ENCODE data around the gene STMN3. TPM values are rescaled to one million over a fixed set of nuclear protein-coding genes. Genes with fewer than 3 reads are reported as not detected.

Gene STMN3
- total RNA-seq, 2 donors from 2014 or later: 5.6 to 7.8 TPM

DNA sequence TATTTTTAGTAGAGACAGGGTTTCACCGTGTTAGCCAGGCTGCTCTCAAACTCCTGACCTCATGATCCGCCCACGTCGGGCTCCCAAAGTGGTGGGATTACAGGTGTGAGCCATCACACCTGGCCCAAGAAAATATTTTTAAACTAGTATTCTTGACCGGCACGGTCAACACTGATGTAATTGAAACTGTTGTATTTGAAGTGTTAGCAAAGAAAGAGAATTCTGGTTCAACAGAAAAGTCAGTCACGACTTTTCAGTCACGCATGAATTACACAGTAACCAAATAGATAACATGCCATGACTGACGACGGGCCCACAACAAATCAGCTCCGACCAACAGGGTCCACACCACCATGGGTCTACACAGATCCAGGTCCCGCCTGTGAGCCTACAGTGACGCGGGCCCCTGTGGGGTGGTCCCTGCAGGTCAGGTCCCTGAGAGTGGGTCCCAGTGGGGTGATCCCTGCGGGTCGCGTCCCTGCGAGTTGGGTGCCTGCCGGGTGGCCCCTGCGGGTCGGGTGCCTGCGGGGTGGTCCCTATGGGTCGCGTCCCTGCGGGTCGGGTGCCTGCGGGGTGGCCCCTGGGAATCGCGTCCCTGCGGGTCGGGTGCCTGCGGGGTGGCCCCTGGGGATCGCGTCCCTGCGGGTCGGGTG lies 27.3 kb downstream of the STMN3 start:
- Histone ChIP-seq H3K27ac (peak overlapping the region; percentile 81 to 96 (median 95)), H3K27me3 (no peaks in the 10 kb centered on the region), H3K36me3 (replicated peaks in 1 of 2; ENCODE audit: insufficient read depth in 1 of 2, low read depth in 2 of 2) (no peaks in the 10 kb centered on the region), H3K9me3 (no peaks in the 10 kb centered on the region), H3K4me1 (peaks cover 27% of the 10 kb centered on the region), H3K4me3 (peak overlapping the region; percentile 68 to 88)
- DNase-seq: peak in 3 of 4 donors; percentile 34 to 38 (median 34)
- no peak for TF ChIP-seq POLR2A (IDR thresholded peaks at IDR 0.05)
- TF ChIP-seq, protein P1, sequence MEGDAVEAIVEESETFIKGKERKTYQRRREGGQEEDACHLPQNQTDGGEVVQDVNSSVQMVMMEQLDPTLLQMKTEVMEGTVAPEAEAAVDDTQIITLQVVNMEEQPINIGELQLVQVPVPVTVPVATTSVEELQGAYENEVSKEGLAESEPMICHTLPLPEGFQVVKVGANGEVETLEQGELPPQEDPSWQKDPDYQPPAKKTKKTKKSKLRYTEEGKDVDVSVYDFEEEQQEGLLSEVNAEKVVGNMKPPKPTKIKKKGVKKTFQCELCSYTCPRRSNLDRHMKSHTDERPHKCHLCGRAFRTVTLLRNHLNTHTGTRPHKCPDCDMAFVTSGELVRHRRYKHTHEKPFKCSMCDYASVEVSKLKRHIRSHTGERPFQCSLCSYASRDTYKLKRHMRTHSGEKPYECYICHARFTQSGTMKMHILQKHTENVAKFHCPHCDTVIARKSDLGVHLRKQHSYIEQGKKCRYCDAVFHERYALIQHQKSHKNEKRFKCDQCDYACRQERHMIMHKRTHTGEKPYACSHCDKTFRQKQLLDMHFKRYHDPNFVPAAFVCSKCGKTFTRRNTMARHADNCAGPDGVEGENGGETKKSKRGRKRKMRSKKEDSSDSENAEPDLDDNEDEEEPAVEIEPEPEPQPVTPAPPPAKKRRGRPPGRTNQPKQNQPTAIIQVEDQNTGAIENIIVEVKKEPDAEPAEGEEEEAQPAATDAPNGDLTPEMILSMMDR (IDR thresholded peaks at IDR 0.05): no peak
- intact Hi-C loops (cut with DNase I): no loop called here
- ATAC-seq: no peak
- 10 to 20% methylated on average over 10 to 36 of the region's 36 CpGs for WGBS, 2 donors

DNA sequence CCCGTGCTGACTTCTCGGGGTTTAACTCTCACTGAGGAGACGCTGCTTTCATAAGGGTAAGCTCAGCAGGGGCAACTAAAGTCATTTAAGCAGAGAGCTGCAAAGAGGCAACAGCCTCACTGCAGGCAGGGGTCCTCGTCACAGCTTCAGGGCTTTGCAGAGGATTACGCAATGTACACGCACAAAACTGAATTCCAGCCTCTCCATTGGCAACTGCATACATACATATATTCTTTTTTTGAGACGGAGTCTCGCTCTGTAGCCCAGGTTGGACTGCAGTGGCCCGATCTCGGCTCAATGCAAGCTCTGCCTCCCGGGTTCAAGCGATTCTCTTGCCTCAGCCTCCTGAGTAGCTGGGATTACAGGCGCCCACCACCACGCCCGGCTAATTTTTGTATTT lies 28.7 kb downstream of the STMN3 start:
- DNase-seq (no peak), ATAC-seq (no peak)
- no peak overlapping the region for H3K4me3 ChIP-seq
- H3K27ac ChIP-seq: no peak overlapping the region
- no peak for TF ChIP-seq POLR2A (IDR thresholded peaks at IDR 0.05)
- TF ChIP-seq, protein P1 (IDR thresholded peaks at IDR 0.05): no peak
- H3K36me3 ChIP-seq (replicated peaks in 1 of 2; ENCODE audit: insufficient read depth in 1 of 2, low read depth in 2 of 2): no peaks in the 10 kb centered on the region
- 88 to 89% methylated on average over 15 of the region's 15 CpGs for WGBS, 2 donors
- intact Hi-C loops (cut with DNase I): no loop called here
- no peaks in the 10 kb centered on the region for H3K27me3 ChIP-seq
- peaks cover 25% of the 10 kb centered on the region for H3K4me1 ChIP-seq
- no peaks in the 10 kb centered on the region for H3K9me3 ChIP-seq

DNA sequence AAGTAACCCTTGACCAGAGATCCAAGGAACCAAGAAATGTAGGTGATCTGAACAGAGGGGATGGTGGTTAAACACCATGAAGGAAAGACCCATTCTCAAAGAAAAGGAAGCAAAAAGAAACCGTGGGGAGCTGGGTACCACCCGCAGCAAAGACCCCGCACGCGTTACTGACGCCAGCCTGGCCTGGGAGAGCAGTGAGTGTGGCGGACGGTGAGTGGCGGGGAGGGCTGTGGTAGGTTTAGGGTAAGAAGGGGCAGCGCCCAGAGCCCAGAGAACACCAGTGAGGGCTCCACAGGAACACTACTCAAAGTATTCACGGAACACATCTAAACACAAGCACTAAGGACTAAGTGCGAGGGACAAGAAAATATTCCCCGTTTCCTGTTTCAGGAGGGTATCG lies 30.5 kb downstream of the STMN3 start:
- peaks cover 0 to 3% of the 10 kb centered on the region in 2 donors for H3K36me3 ChIP-seq (replicated peaks in 1 of 2; ENCODE audit: insufficient read depth in 1 of 2, low read depth in 2 of 2)
- H3K4me3 ChIP-seq: no peak overlapping the region
- no peaks in the 10 kb centered on the region for H3K9me3 ChIP-seq
- H3K27ac ChIP-seq: no peak overlapping the region
- intact Hi-C loops (cut with DNase I): no loop called here
- H3K27me3 ChIP-seq: no peaks in the 10 kb centered on the region
- ATAC-seq (no peak), DNase-seq (no peak)
- WGBS, 2 donors: 93 to 95% methylated on average over 14 of the region's 14 CpGs
- TF ChIP-seq, protein P1 (IDR thresholded peaks at IDR 0.05): no peak
- no peak for TF ChIP-seq POLR2A (IDR thresholded peaks at IDR 0.05)
- H3K4me1 ChIP-seq: peaks cover 7% of the 10 kb centered on the region

DNA sequence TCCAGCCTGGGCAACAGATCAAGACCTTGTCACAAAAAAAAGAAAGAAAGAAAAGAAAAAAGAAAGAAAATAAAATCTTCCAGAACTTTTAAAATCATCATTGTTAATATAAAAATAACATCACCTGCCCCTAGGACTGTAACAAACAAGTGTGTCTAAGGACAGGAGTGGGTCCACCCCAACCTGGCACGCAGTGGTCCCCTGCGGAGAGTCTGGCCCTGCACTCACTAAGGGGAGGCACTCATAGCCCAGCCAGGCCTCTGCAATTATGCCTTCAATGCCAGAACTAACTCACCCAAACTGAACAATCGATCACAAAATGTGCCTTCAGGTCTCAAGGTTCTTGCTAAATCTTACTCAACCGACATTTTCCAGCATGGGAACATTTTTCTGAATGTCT lies 31.1 kb downstream of the STMN3 start:
- no peaks in the 10 kb centered on the region for H3K27me3 ChIP-seq
- ATAC-seq (no peak), DNase-seq (no peak)
- no peak overlapping the region for H3K27ac ChIP-seq
- 79 to 95% methylated on average over 4 of the region's 4 CpGs for WGBS, 2 donors
- H3K36me3 ChIP-seq (replicated peaks in 1 of 2; ENCODE audit: insufficient read depth in 1 of 2, low read depth in 2 of 2): peaks cover 0 to 3% of the 10 kb centered on the region in 2 donors
- H3K9me3 ChIP-seq: no peaks in the 10 kb centered on the region
- peaks cover 7% of the 10 kb centered on the region for H3K4me1 ChIP-seq
- H3K4me3 ChIP-seq: no peak overlapping the region
- intact Hi-C loops (cut with DNase I): no loop called here
- TF ChIP-seq, protein P1 (IDR thresholded peaks at IDR 0.05): no peak
- no peak for TF ChIP-seq POLR2A (IDR thresholded peaks at IDR 0.05)

DNA sequence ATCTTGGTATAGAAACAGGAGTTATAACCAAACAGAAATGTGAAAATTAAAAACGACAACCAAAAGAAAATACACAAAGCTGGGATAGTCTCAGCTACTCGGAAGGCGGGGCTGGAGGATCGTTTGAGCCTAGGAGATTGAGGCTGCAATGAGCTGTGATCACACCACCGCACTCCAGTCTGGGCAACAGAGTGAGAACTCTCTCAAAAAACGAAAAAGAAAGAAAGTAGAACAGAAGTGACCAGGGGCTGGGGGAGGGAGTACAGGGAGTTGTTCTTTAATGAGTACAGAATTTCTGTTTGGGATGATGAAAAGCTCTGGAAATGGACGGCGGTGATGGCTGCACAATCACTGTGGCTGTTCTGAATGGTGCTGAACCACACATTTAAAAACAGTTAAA lies 32.2 kb downstream of the STMN3 start:
- WGBS, 2 donors: 68 to 76% methylated on average over 8 of the region's 8 CpGs
- Histone ChIP-seq H3K27ac (no peak overlapping the region), H3K36me3 (replicated peaks in 1 of 2; ENCODE audit: insufficient read depth in 1 of 2, low read depth in 2 of 2) (peaks cover 0 to 5% of the 10 kb centered on the region in 2 donors), H3K9me3 (no peaks in the 10 kb centered on the region), H3K4me3 (no peak overlapping the region), H3K4me1 (peaks cover 6% of the 10 kb centered on the region), H3K27me3 (no peaks in the 10 kb centered on the region)
- TF ChIP-seq, protein P1 (IDR thresholded peaks at IDR 0.05): no peak
- TF ChIP-seq POLR2A (IDR thresholded peaks at IDR 0.05): no peak
- intact Hi-C loops (cut with DNase I): no loop called here
- ATAC-seq (no peak), DNase-seq (no peak)

Data from body of pancreas (tissue), 4 donors.